Thyroid gland (tissue), 4 donors: Measurements from ENCODE around the gene PWWP3B.

ENCODE experiments used
- CTCF ChIP-seq, 6 experiments: fragments of 200-600 bp in 3 of 6; fragments of 450-650 bp in 3 of 6; sonication (generic) in 3 of 6; IDR thresholded peaks; one replicate each; pipeline ENCODE4 v1.5.1; 2016 to 2019; ENCODE audit warnings: antibody characterized with exemption in 6 of 6, mild to moderate bottlenecking in 2 of 6, inconsistent platforms in 1 of 6, moderate library complexity in 1 of 6
- POLR2A ChIP-seq, 2 donors: fragments of 450-650 bp; IDR thresholded peaks; one replicate each; pipeline ENCODE4 v1.6.1; 2017; ENCODE audit warnings: antibody characterized with exemption in 2 of 2, mild to moderate bottlenecking in 2 of 2, moderate library complexity in 1 of 2

- no peak for TF ChIP-seq POLR2A (IDR thresholded peaks at IDR 0.05)
- peak in 5 of 6 experiments; percentile 19 to 64 (median 49) for TF ChIP-seq CTCF (IDR thresholded peaks at IDR 0.05)
These were observed 2.2 kb downstream of the PWWP3B start for GRCh38 chrX:106170318-106170717.
